ENCODE results near the gene ATG16L2. TPM values are rescaled to one million over a fixed set of nuclear protein-coding genes. Genes with fewer than 3 reads are reported as not detected.

The ATG16L2 gene
- total and polyA plus RNA-seq, 9 donors = 7.5 to 18.3 (median 14.1) TPM

DNA sequence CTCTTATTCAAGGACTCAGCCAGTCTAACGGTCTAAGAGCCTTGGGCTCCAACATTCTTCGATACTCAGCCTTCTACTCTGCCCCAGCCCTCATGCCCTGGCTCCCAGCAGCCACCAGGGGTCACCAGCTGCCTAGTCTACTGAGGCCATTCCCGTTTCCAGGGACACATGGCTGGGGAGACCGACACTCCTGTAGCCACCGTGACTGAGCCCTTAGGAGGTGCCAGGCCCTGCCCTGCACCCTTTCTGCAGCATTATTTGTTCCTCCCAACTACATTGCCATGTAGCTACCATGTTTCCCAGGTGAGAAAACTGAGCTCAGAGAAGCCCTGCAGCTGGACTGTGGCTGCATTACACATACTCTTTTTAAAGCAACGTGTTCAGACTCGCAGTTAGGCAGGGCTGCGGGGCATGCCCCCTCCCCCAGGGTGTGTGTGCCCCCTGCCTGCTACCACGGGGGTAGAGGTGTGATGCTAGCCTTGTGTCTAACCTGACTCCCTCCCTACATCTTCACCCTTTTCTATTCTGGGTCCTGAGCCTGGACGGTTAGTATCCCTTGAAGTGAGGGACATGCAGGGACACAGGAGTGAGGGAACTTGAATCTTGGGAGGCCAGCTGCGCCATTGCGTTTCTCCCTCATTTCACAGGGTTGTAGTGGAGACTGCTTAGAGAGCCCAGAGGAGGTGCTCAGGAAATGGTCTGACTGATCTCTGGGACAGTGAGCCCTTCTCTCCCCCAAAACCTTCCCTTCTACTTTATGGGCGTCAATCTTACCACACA is 17.5 kb downstream of the ATG16L2 start:
- 3% methylated on average over 5 of the region's 13 CpGs for WGBS (ENCODE audit: insufficient coverage)
- Histone ChIP-seq H3K4me1 (ENCODE audit: control insufficient read depth, insufficient read depth, low read length) (peaks cover 48% of the 10 kb centered on the region), H3K4me3 (ENCODE audit: low read length) (no peak overlapping the region), H3K27ac (ENCODE audit: low read length) (peak overlapping the region; percentile 52), H3K36me3 (ENCODE audit: control insufficient read depth, insufficient read depth, low read length) (peaks cover 23% of the 10 kb centered on the region), H3K27me3 (ENCODE audit: control insufficient read depth, insufficient read depth, low read length) (no peaks in the 10 kb centered on the region), H3K9me3 (replicated peaks; ENCODE audit: control insufficient read depth, low read depth, low read length) (no peaks in the 10 kb centered on the region)
- peak; percentile 88 for DNase-seq

DNA sequence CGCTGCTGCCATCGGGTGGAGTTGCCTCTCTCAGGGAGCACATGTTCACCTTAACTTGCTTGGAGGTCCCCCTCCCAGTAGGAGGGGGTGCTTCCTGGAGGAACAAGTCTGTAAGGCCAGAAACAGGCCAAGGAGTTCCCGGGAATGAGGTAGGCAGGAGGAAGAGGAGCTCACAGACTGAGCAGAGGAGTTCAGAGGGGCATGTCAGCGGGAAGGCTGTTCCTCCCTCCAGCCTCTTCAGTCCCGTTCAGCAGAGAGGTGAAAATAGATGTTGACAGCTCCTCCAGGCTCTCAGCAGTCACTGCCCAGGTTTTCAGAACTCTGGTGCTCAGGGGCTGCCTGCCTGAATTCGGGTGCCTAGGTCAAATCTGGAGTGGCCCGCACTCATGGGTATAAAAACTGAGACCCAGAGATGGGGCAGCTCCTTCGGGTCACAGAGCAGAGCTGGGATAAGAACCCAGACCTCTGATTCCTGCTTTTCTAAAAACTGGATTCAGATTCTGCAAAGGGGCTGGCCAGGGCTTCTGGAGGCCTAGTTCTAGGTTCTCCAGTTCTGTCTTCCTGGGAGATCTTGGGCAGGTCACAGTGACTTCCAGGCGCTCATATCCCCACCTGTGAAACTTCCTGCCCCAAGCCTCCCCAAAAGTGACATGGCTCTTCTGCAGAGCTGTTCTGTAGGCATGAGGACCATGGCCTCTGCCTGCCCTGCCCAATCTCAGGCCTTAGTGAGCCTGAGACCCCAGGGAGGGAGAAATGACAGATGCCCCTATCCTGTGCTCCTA is 18.3 kb downstream of the ATG16L2 start:
- H3K9me3 ChIP-seq (replicated peaks; ENCODE audit: control insufficient read depth, low read depth, low read length) = no peaks in the 10 kb centered on the region
- no peak overlapping the region for H3K4me3 ChIP-seq (ENCODE audit: low read length)
- no peaks in the 10 kb centered on the region for H3K27me3 ChIP-seq (ENCODE audit: control insufficient read depth, insufficient read depth, low read length)
- peaks cover 50% of the 10 kb centered on the region for H3K4me1 ChIP-seq (ENCODE audit: control insufficient read depth, insufficient read depth, low read length)
- 73% methylated on average over 4 of the region's 9 CpGs for WGBS (ENCODE audit: insufficient coverage)
- peak overlapping the region; percentile 52 for H3K27ac ChIP-seq (ENCODE audit: low read length)
- H3K36me3 ChIP-seq (ENCODE audit: control insufficient read depth, insufficient read depth, low read length) = peaks cover 25% of the 10 kb centered on the region
- DNase-seq = no peak

DNA sequence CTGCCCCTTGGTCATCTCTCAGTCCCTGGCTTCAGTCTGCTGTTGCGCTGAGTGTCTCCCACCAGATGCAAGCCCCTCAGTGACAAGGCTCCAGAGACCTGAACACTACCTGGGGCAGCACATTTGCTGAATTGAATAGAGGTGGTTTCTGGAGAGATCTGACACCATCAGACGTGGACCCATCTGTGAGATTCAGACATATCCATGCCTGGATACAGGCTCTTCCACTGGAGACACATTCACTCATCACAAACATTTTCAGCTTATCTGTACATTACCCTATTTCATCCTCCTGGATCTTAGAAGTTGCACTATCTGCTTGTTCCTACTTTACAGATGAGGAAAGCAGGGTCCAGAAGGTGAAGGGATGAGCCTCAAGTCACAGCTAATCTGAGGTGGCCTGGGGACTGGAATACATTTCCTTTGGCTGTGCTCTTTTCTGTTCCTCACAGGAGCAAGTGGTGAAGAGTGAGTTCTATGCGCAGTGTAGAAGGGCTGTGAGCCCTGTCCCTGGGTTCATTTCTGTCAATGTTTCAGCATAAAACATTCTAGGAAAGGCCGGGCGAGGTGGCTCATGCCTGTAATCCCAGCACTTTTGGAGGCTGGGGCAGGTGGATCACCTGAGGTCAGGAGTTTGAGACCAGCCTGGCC is 19.0 kb downstream of the ATG16L2 start:
- peaks cover 49% of the 10 kb centered on the region for H3K4me1 ChIP-seq (ENCODE audit: control insufficient read depth, insufficient read depth, low read length)
- H3K4me3 ChIP-seq (ENCODE audit: low read length) = no peak overlapping the region
- peaks cover 31% of the 10 kb centered on the region for H3K36me3 ChIP-seq (ENCODE audit: control insufficient read depth, insufficient read depth, low read length)
- DNase-seq = no peak
- H3K9me3 ChIP-seq (replicated peaks; ENCODE audit: control insufficient read depth, low read depth, low read length) = no peaks in the 10 kb centered on the region
- 92% methylated on average over 2 of the region's 5 CpGs for WGBS (ENCODE audit: insufficient coverage)
- peak overlapping the region; percentile 79 for H3K27ac ChIP-seq (ENCODE audit: low read length)
- H3K27me3 ChIP-seq (ENCODE audit: control insufficient read depth, insufficient read depth, low read length) = no peaks in the 10 kb centered on the region

DNA sequence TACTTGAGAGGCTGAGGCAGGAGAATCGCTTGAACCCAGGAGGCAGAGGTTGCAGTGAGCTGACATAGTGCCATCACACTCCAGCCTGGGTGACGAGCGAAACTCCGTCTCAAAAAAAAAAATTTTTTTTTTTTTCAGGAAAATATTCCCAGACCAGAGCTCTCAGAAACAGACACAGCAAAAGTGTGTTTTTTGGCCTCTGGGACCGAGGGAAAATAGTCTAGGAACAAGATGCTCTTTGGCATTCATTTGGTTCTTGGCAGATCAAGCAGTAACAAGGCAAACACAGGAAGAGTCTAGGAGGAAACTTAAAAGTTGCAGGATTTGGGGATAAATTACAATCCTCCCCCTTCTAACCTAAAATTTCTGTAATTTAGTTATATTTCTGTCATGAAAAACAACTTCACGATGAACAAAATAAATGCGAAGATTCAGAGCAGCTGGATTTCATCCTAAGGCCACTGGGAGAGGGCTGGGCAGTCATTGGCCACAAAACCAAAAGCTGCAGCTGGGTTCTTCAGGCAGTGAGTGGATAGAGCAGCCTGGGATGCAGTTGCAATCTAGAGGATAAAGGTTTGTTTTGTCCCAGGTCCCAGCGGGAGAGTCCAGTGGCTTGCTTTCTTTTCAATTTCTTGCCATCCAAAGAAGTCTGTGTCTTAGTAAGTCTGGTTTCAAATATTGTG is 19.7 kb downstream of the ATG16L2 start:
- Histone ChIP-seq H3K27ac (ENCODE audit: low read length) (peak overlapping the region; percentile 79), H3K4me3 (ENCODE audit: low read length) (no peak overlapping the region), H3K4me1 (ENCODE audit: control insufficient read depth, insufficient read depth, low read length) (peaks cover 42% of the 10 kb centered on the region), H3K36me3 (ENCODE audit: control insufficient read depth, insufficient read depth, low read length) (peaks cover 33% of the 10 kb centered on the region), H3K27me3 (ENCODE audit: control insufficient read depth, insufficient read depth, low read length) (no peaks in the 10 kb centered on the region), H3K9me3 (replicated peaks; ENCODE audit: control insufficient read depth, low read depth, low read length) (no peaks in the 10 kb centered on the region)
- WGBS (ENCODE audit: insufficient coverage) = 83% methylated on average over 1 of the region's 8 CpGs
- DNase-seq = peak; percentile 95

DNA sequence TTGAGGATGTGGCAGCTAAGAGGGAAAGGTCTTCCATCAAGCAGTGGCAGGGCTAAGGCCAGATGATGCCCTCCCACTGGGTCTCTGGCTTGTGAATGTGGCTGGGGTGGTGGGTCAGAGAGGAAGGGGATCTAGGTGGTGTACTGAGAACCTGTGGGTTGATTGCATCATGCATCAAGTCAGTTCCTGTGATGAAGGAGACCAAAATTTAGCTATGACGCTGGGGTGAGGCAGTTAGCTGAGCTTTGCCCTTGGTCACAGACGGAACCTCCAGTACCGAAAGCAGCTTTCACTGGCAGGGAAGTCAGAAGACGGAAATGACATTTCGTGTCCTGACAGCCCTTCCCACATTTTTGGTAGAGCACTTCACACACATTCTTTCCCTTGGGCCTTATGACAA is 20.7 kb downstream of the ATG16L2 start:
- no peaks in the 10 kb centered on the region for H3K9me3 ChIP-seq (replicated peaks; ENCODE audit: control insufficient read depth, low read depth, low read length)
- H3K4me3 ChIP-seq (ENCODE audit: low read length) = no peak overlapping the region
- peaks cover 42% of the 10 kb centered on the region for H3K4me1 ChIP-seq (ENCODE audit: control insufficient read depth, insufficient read depth, low read length)
- WGBS (ENCODE audit: insufficient coverage) = 85% methylated on average over 4 of the region's 5 CpGs
- no peak for DNase-seq
- no peaks in the 10 kb centered on the region for H3K27me3 ChIP-seq (ENCODE audit: control insufficient read depth, insufficient read depth, low read length)
- peaks cover 40% of the 10 kb centered on the region for H3K36me3 ChIP-seq (ENCODE audit: control insufficient read depth, insufficient read depth, low read length)
- peak overlapping the region; percentile 90 for H3K27ac ChIP-seq (ENCODE audit: low read length)

DNA sequence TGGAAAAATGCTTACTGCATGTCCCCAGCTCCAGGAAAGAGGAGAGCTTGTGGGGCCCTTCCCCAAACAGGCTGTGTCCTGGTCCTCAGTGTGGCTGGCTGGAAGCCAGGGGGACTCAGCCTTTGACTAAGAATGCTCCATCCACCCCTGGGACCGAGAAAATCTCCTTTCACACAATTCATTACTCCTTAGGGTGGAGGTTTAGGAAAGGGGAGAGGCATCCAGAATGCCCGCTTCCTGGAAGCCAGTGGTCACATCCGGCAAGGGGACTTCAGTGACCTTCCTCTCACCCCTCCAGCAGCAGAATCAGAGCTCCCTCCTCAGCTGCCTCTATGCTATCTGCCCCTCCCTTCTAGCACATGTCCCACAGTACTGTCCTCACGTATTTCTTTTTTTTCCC is 21.9 kb downstream of the ATG16L2 start:
- no peaks in the 10 kb centered on the region for H3K9me3 ChIP-seq (replicated peaks; ENCODE audit: control insufficient read depth, low read depth, low read length)
- H3K27me3 ChIP-seq (ENCODE audit: control insufficient read depth, insufficient read depth, low read length) = no peaks in the 10 kb centered on the region
- no CpG with 5 or more reads among the region's 4 CpGs for WGBS (ENCODE audit: insufficient coverage)
- H3K27ac ChIP-seq (ENCODE audit: low read length) = peak overlapping the region; percentile 90
- H3K36me3 ChIP-seq (ENCODE audit: control insufficient read depth, insufficient read depth, low read length) = peaks cover 42% of the 10 kb centered on the region
- peak; percentile 85 for DNase-seq
- no peak overlapping the region for H3K4me3 ChIP-seq (ENCODE audit: low read length)
- peaks cover 42% of the 10 kb centered on the region for H3K4me1 ChIP-seq (ENCODE audit: control insufficient read depth, insufficient read depth, low read length)

DNA sequence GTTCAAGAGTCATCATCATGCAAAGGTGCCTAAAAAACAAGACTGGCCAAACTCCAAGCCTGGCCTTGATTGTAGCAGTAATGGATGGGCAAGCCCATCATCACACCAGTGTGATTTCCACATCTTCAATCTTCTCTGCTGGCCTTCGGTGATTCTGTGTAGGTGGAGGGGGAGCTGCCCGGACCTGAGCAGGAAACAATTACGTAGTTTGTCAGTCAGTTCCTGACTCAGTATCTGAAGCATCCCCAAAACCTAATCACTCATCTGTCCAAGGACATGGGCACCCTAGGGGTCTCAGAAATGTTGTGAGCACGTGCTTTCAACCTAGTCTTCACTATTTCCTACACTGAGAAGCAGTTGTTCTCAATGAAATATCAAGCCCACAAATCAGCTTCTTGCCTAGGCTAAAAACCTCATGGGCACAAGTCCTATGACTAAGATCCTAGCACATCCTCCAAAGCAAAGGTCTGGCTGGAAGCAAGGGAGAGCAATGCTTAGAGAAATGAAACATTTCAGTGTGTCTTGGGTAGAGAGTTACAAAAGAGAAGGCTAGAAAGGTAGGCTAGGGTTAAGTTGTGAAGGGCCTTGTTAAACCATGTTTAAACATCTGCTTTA is 24.6 kb downstream of the ATG16L2 start:
- Histone ChIP-seq H3K9me3 (replicated peaks; ENCODE audit: control insufficient read depth, low read depth, low read length) (no peaks in the 10 kb centered on the region), H3K27ac (ENCODE audit: low read length) (no peak overlapping the region), H3K27me3 (ENCODE audit: control insufficient read depth, insufficient read depth, low read length) (no peaks in the 10 kb centered on the region), H3K4me3 (ENCODE audit: low read length) (no peak overlapping the region), H3K36me3 (ENCODE audit: control insufficient read depth, insufficient read depth, low read length) (peaks cover 50% of the 10 kb centered on the region), H3K4me1 (ENCODE audit: control insufficient read depth, insufficient read depth, low read length) (peaks cover 30% of the 10 kb centered on the region)
- DNase-seq = no peak
- 62% methylated on average over 2 of the region's 4 CpGs for WGBS (ENCODE audit: insufficient coverage)

DNA sequence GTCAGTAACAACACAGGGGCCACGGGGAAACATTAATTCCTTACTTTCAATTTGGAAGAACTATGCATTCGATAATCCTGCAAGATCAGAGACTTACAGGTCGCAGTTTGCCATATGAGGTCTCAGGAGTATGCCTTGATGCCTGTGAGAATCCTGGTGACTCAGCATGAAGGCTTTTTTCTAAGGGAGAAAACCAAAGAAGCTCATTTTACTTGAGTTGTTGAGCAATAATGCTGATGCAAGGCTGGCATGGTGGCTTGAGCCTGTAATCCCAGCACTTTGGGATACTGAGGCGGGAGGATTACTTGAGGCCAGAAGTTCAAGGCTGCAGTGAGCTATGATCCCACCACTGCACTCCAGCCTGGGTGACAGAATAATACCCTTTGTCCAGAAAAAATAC is 26.6 kb downstream of the ATG16L2 start:
- DNase-seq = no peak
- Histone ChIP-seq H3K36me3 (ENCODE audit: control insufficient read depth, insufficient read depth, low read length) (peaks cover 56% of the 10 kb centered on the region), H3K27ac (ENCODE audit: low read length) (no peak overlapping the region), H3K27me3 (ENCODE audit: control insufficient read depth, insufficient read depth, low read length) (no peaks in the 10 kb centered on the region), H3K9me3 (replicated peaks; ENCODE audit: control insufficient read depth, low read depth, low read length) (no peaks in the 10 kb centered on the region), H3K4me3 (ENCODE audit: low read length) (no peak overlapping the region), H3K4me1 (ENCODE audit: control insufficient read depth, insufficient read depth, low read length) (peaks cover 20% of the 10 kb centered on the region)
- WGBS (ENCODE audit: insufficient coverage) = 75% methylated on average over 2 of the region's 4 CpGs

DNA sequence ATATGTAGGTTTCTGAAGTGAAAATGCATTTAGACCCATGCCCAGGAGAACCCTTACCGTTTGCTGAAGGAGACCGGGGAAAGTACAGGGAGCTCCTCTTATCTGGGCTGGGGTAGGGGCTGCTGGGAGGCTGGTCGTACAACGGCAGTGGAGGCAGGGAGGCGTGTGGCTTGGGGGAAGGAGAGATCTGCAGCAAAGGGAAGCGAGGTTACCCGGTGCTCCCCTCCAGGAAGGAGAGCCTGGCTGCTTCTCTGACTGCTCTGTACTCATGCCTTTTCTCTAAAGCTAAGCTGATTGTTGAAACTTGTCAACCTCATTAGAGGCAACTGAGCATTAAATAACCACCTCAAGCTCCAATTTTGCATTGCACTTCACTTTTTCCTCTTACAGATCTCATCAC is 27.2 kb downstream of the ATG16L2 start:
- no peaks in the 10 kb centered on the region for H3K9me3 ChIP-seq (replicated peaks; ENCODE audit: control insufficient read depth, low read depth, low read length)
- peaks cover 14% of the 10 kb centered on the region for H3K4me1 ChIP-seq (ENCODE audit: control insufficient read depth, insufficient read depth, low read length)
- WGBS (ENCODE audit: insufficient coverage) = 45% methylated on average over 2 of the region's 7 CpGs
- no peak overlapping the region for H3K27ac ChIP-seq (ENCODE audit: low read length)
- no peaks in the 10 kb centered on the region for H3K27me3 ChIP-seq (ENCODE audit: control insufficient read depth, insufficient read depth, low read length)
- DNase-seq = no peak
- no peak overlapping the region for H3K4me3 ChIP-seq (ENCODE audit: low read length)
- peaks cover 56% of the 10 kb centered on the region for H3K36me3 ChIP-seq (ENCODE audit: control insufficient read depth, insufficient read depth, low read length)
